ENCODE results near the gene STX4.

The STX4 gene

DNA sequence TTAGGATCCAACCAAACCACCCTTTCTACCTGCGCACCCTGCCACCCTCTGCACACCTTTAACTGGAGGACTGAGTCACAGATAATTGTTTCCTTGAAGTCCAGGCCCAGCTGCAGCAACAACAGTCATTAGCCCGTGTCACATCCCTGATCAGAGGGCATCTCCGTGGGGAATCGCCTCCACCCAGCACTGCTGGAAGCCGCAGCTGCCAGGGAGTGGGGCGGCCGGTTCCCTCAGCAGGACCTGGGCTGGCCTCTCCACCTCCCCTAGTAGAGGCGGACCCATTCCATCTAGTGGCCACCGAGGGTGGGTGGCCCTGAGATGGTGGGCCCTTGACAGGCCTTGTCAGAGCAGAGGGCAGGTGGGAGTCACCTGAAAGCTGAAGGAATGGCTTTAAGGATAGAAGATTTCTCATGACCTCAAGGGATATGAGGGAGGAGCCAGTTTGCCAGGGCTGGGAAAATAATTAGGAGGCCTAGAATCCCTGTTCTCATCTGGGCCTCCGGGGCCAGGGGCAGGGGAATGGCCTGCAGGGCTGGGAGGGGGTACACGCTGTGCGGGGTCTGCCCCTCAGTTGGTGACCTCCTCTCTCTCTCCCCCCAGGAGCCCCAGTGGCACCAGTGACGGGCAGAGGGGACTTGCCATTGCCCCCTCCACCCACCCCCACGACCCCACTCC is 49.1 kb downstream of the STX4 start:
- no peak for DNase-seq

DNA sequence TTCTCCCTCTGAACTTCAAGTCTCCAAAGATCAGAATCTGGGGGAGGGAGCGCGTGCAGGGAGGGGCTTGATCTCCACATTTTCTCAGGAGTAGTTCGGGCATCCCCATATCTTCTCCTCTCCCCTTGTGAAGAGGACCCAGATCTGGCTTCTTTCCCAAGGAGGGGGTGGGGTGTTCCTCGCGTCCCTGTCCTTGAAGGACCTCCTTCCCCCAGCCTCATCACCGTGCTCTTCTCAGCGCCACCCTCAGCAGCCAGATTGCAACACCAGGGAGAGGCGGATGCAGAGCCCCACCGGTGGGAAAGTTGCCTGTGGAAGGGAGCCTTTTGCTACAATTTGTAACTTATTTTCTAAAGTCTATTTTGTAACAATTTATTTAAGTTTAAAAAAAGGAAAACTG is 49.7 kb downstream of the STX4 start:
- DNase-seq = no peak

DNA sequence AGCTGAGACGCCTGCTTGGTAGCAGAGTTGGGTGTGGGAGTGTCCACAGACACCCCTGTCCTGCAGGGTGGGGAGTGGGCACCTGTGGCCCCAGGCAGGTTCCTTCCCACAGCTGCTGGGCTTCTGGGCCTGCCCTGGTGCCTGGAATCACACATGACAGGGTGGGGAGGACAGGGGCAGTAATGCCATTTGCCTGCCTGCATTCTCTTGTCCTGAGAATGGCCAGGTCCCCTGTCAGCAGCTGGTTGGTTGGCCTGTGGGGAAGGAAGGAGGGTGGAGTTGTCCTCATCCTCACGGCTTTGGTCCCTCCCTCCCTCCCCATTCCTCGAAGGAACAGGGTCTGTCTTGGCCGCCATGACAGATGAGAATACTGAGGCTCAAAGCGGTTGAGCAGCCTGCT is 50.2 kb downstream of the STX4 start:
- no peak for DNase-seq

DNA sequence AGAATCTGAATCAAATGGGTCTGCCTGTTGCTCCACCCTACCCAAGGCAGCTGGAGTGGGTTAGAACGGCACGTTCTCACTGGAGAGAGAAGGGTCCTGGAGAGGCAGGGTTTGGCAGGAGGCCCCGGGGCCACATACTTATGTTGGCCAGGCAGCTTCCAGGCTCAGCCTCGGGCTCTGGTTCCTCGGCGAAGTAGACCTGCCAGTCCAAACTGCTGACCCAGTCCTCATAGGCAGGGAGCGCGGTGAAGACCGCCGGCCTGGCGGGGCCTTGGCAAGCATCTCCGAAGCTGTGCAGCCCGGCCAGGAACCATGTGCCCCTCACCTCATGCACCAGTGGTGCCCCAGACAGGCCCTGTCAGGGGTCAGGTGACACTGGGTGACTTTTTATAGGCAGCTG is 50.6 kb downstream of the STX4 start:
- DNase-seq = no peak

DNA sequence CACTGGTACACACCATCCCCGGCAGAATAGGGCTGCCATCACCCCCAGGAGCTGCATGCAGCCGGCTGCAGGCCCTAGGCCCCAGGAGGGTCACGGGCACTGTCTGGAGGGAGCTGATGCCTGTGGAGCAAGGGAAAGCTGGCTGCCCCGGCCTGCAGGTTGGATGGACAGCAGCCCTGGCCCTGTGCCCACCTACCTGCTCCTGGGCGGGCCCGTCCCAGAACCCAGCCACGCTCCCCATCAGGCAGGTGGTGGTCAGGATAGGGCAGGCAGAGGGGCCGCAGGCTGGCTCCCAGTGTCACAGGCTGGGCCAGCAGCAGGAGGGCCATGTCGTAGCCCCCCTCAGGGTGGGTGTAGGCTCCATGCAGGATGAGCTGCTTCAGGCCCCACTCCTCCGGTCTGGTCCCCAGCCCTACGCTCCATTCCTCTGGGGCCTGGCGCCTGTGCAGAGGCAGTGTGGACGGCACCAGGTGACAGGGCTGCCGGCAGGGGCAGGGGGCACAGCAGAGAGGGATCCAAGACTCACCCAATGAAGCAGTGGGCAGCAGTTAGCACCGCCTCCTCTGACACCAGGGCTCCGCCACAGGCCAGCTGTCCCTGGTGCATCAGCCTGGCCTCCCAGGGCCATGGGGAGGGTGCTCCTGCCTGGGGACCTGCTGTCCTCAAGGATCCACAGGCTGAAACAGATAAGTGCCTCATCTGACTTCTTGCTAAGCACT is 51.4 kb downstream of the STX4 start:
- no peak for DNase-seq

DNA sequence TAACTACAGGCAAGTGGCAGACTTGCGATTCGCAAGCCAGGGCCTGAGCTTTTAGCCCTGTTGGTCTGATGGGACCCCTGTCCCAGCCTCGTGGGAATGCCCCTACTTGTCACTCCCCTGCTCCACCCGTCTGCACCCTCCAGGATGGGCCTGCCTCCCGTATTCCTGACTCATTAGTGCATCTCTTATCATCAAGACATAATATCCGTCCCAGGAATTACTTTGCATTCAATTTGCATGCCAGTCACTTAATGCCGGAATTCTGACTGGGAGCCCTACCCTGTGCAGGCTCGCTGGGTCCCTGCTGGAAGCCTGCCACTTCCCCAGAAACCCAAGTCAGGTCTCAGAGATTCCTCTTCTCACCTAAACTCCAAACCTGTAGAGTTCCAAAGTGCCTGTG is 52.1 kb downstream of the STX4 start:
- no peak for DNase-seq

DNA sequence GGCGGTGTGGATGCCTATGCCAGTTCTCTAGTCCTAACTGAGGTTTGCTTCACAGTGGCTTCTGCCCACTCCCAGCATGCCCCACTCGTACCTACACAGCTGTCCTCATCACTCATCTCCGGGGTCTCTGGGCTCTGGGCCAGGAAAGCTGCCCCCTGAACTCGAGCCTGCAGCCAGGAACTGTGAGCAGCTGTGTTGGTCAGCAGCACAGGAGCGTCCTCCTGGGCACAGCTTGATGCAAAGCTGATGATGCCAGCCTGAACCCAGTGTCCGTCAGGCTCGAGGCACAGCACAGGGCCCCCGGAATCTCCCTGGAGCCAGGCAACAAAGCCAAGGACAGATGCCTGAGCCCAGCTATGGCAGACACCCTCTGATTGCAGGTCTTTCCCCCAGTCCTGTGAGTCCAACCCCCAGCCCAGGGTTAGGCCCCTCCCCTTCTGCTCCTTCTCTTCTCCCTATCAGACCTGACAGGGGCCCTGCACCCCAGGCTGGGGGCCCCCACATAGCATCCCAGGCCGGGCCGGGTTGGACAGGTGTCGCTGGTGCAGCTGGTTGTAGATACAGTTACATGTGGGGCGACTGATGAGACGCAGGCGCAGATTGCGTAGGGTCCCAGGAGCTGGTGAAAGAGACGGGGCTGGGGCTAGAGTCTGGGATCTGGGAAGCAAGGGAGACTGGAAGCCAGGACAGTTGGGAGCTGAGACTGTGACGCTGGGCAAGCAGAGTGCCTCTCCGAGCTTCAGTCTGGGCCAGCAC is 52.7 kb downstream of the STX4 start:
- peak in 1 of 58 donors; percentile 8 for DNase-seq

DNA sequence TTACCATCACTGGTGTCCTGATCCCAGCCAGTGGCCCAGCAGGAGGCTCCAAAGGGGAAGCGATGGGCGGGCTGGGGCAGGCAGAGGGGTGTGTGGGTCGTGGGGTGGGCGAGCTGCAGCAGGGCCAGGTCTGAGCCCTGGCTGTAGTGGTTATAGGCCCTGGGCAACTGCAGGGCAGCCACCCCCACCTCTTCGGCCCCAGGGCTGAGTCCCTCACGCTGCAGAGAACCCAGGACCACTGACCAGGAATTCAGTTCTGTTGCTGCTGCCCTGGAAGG is 53.2 kb downstream of the STX4 start:
- DNase-seq = no peak

DNA sequence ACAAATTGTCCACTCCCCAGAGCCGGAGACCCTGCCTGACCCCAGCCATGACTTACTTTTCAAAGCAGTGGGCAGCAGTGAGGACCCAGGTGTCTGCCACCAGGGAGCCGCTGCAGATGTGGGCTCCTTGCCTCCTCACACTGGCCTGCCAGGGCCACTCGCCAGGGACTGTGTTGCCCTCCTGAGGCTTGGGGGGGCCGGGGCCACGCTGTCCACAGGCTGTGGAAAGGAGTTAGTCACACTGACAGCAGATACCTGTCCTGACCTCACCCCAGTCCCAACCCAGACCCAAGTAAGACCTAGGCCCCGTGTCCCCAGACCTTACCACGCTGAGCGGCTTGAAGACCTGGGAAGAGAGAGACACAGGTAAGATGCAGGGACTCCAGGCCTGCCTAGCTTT is 54.1 kb downstream of the STX4 start:
- no peak for DNase-seq

DNA sequence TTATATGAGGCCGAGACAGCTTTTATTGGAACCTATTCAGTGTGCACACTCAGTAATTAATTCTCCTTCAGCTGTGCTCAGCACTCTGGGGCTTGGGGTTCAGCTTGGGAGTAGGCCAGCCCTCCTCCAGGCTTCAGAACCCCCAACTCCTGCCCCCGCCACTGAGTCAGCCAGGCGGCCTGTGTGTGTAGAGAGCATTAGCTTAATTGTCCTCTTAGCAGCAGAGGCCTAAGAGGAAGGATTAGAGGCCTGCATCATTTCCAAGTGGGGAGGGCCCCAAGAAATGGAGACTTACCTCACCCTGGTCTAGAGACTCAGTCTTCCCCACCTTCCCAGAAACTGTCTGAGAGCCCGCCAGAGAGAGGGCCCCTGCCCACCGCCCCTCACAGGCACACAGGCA is 54.6 kb downstream of the STX4 start:
- no peak for DNase-seq

DNA sequence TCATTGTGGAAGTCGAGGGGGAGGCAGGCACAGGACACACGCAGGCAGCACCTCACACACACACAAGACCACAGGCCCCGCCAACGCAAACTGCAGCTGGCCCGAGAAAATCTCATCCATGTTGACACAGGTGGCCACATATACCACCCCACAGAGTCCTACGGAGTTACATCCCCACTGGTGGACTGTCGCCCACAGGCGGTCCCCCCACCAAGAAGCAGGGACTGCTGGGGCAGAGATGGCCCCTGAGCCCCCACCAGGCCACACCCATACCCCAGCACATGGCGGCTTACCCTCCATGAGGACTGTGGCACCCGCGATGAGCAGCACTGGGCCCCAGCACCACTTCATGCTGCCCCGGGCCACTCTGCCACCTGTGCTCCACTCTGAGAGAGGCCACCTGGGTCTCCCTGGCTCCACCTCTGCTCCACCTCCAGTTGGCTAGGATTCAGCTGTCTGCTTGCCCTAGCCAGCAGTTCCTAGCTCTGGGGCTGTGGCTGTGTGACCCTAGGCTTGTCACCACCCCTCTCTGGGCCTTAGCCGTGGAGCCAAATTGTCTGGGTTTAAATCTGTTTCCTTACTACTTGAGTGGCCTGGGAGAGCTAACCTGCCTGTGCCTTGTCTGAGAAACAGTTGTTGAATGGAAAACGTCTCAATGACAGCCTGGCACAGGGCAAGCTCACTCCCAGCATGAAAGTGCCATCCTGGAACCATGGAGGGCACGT is 55.3 kb downstream of the STX4 start, which contains the start of gene PRSS53:
Gene PRSS53 (minus strand): TSS at position 485 of the 725 bp plus-strand sequence. CDS start 134 bp downstream, at position 351.
- no peak for DNase-seq

DNA sequence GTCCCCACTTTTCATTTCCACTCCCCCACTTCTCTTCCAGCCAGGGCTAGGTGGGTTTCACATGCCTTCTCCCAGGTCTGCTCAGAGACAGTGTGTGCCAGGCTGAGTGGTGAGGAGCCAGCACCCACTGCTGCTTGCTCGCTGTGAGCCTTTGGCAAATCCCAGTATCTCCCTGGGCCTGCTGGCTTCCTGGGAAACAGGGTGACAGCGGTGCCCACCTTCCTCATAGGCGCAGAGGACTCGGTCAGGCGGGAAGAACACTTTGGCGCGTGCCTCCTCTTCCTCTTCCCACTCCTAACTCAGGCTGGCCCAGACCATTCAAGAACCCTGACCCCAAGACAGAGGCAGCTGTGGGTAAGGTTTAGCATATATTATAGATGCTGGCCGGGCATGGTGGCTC is 55.8 kb downstream of the STX4 start:
- no peak for DNase-seq
